ENCODE measurements around the gene CAPS. TPM values are rescaled to one million over a fixed set of nuclear protein-coding genes. Genes with fewer than 3 reads are reported as not detected.
"Not testable (repeated sequence)": the region's sequence is repeated elsewhere in the genome, so short reads cannot be mapped to it uniquely, and the experiment has no call there.

CAPS gene
- total RNA-seq, 1 experiment from 2014 or later, result 5.3 TPM

DNA sequence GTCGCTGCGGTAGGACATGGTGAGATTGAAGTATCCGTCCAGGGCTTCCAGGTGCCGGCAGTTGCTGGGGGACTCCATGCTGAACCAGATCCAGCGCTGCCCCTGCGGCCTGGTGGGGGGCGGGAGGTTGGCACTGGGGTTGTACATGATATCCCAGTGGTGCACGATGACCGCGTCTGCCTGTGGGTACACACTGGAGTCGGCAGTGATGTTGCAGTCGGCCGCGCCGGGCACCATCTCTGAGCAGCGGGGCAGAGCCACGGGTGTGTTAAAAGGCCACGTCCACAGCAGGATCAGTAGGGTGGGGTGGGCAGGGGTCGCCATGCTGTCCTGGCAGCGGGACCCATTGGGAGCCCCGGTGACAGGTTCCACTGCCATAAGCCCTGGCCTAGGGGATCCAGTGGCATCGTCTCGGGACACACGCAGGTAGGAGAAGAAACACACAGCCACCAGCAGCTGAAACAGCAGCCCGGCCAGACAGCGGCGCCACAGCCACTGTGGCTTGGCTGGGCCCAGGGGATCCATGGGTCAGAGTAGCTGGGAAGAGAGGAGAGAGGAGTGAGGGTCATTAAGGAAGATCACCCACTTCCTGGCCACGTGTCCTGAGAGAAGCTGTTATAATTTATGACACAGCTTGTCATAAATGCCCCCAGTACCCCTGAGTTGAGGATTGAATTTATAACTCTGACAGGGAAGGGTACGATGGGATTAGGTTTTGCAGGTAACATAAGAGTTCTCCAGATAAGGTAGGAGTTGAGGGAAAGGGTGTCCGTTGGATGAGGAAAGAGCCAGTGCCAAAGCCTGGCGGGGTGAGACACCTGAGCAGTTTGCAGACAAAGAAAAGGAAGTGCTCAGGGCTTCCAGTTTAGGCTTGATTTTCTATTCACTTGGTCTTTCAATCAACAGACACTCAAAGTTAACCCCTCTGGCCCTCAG is 46.6 kb upstream of the CAPS start (continued):
- TF ChIP-seq, protein P1, sequence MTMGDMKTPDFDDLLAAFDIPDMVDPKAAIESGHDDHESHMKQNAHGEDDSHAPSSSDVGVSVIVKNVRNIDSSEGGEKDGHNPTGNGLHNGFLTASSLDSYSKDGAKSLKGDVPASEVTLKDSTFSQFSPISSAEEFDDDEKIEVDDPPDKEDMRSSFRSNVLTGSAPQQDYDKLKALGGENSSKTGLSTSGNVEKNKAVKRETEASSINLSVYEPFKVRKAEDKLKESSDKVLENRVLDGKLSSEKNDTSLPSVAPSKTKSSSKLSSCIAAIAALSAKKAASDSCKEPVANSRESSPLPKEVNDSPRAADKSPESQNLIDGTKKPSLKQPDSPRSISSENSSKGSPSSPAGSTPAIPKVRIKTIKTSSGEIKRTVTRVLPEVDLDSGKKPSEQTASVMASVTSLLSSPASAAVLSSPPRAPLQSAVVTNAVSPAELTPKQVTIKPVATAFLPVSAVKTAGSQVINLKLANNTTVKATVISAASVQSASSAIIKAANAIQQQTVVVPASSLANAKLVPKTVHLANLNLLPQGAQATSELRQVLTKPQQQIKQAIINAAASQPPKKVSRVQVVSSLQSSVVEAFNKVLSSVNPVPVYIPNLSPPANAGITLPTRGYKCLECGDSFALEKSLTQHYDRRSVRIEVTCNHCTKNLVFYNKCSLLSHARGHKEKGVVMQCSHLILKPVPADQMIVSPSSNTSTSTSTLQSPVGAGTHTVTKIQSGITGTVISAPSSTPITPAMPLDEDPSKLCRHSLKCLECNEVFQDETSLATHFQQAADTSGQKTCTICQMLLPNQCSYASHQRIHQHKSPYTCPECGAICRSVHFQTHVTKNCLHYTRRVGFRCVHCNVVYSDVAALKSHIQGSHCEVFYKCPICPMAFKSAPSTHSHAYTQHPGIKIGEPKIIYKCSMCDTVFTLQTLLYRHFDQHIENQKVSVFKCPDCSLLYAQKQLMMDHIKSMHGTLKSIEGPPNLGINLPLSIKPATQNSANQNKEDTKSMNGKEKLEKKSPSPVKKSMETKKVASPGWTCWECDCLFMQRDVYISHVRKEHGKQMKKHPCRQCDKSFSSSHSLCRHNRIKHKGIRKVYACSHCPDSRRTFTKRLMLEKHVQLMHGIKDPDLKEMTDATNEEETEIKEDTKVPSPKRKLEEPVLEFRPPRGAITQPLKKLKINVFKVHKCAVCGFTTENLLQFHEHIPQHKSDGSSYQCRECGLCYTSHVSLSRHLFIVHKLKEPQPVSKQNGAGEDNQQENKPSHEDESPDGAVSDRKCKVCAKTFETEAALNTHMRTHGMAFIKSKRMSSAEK (CRISPR knock-in tag; IDR thresholded peaks at IDR 0.05; ENCODE audit: borderline replicate concordance), result no peak

DNA sequence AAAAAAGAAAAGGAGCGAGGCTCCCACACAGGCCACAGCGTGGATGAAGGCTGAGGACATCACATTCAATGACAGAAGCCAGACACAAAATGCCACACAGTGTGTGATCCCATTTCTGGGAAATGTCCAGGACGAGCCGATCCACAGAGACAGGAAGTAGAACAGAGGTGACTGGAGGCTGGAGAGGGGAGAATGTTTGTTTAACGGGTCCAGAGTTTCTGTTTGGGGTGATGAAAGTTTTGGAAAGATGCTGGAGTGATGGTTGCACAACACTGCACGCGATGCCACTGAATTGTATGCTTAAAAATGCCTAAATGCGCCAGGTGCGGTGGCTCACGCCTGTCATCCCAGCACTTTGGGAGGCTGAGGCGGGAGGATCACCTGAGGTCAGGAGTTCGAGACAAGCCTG is 43.1 kb upstream of the CAPS start:
- Mint-ChIP-seq H3K9me3 (no peaks in the 10 kb centered on the region), H3K4me3 (no peak overlapping the region), H3K4me1 (no peaks in the 10 kb centered on the region), H3K36me3 (no peaks in the 10 kb centered on the region), H3K27ac (no peak overlapping the region), H3K27me3 (ENCODE audit: low read depth) (peaks cover 2% of the 10 kb centered on the region; the same call in 1 of the 2 replicates)
- ChIA-PET POLR2A (no interaction called here), CTCF (no interaction called here)
- ATAC-seq, result no peak
- no peak for TF ChIP-seq FOXJ3 (CRISPR knock-in tag; IDR thresholded peaks at IDR 0.05; ENCODE audit: borderline replicate concordance)
- TF ChIP-seq GABPB1 (CRISPR knock-in tag; IDR thresholded peaks at IDR 0.05), result peak; percentile 99
- DNase-seq (ENCODE audit: low spot score), result no peak

DNA sequence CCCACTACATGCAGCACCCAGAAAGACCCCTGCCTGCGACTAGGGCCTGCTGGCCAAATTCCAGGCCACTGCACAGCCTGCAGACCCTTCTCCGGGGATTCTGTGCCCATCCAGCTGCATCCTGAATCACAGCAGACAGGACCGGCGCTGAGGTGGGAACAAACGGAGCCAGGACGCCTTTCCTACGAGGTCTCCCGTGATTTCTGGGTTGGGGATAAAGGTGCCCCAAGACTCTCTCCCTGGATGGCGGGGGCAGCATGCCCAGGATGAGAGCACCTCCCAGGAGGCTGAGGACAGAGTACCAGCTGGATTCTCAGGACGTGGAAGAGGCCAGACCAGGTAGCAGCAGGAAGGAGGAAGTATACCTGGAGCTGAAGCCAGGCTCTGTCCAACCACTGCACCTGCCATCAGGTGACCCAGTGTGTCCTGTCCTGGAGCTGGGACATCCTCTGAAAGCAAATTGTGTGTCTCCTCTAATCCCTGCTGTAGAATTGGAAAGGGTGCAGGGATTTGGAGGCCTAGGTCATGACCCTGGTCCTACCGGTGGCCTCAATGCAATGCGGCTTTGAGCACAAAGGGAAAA is 40.3 kb upstream of the CAPS start:
- CTCF ChIA-PET, result interaction anchor here (1.7 kb wide), 1 partner anchor 70 kb away, joined by 8 read pairs; no protein-coding TSS in a partner anchor
- H3K4me3 Mint-ChIP-seq, result no peak overlapping the region
- no peak for TF ChIP-seq MYBL2 (CRISPR knock-in tag; IDR thresholded peaks at IDR 0.05)
- TF ChIP-seq, protein P2, sequence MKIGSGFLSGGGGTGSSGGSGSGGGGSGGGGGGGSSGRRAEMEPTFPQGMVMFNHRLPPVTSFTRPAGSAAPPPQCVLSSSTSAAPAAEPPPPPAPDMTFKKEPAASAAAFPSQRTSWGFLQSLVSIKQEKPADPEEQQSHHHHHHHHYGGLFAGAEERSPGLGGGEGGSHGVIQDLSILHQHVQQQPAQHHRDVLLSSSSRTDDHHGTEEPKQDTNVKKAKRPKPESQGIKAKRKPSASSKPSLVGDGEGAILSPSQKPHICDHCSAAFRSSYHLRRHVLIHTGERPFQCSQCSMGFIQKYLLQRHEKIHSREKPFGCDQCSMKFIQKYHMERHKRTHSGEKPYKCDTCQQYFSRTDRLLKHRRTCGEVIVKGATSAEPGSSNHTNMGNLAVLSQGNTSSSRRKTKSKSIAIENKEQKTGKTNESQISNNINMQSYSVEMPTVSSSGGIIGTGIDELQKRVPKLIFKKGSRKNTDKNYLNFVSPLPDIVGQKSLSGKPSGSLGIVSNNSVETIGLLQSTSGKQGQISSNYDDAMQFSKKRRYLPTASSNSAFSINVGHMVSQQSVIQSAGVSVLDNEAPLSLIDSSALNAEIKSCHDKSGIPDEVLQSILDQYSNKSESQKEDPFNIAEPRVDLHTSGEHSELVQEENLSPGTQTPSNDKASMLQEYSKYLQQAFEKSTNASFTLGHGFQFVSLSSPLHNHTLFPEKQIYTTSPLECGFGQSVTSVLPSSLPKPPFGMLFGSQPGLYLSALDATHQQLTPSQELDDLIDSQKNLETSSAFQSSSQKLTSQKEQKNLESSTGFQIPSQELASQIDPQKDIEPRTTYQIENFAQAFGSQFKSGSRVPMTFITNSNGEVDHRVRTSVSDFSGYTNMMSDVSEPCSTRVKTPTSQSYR (CRISPR knock-in tag; IDR thresholded peaks at IDR 0.05), result no peak
- no peak for TF ChIP-seq JUN (CRISPR knock-in tag; IDR thresholded peaks at IDR 0.05)
- POLR2A ChIA-PET, result no interaction called here
- H3K27me3 Mint-ChIP-seq (ENCODE audit: low read depth), result no peaks in the 10 kb centered on the region; the same call in 1 of the 2 replicates
- H3K27ac Mint-ChIP-seq, result no peak overlapping the region
- no peaks in the 10 kb centered on the region for H3K4me1 Mint-ChIP-seq
- DNase-seq (ENCODE audit: low spot score) (no peak), ATAC-seq (no peak)
- no peaks in the 10 kb centered on the region for H3K9me3 Mint-ChIP-seq
- H3K36me3 Mint-ChIP-seq, result no peaks in the 10 kb centered on the region

DNA sequence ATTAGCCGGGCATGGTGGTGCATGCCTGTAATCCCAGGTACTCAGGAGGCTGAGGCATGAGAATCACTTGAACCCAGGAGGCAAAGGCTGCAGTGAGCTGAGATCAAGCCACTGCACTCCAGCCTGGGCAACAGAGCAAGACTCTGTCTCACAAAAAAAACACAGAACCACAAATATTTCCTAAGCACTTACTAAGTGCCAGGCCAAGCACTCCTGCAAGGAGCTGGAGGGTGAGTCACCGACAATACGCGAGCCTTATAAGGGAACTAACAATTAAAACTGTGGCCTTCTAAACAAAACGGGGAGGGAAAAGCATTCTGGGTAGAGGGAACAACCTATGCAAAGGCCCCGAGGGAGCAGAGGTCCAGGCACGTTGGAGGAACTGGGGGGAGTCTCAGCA is 39.6 kb upstream of the CAPS start:
- H3K27me3 Mint-ChIP-seq (ENCODE audit: low read depth), result not testable (repeated sequence)

DNA sequence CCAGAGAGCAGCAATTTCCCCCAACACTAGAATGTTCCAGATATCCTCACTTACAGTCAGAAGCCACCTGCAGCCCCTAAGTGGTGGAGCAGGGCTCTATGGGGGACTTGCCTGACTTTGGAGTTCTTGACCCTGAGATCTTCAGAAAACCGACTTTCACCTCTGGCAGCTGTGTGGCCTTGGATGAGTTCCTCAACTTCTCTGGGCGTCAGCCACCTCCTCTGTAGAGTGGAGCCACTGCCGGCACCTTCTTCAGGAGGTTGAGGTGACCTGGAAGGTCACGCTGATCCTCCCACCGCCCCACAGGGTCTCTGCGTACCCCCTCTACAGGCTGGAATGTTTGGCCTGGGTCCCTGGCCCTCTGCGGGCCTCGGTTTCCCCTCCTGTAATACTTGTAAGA is 36.6 kb upstream of the CAPS start:
- POLR2A ChIA-PET, result no interaction called here
- H3K27ac Mint-ChIP-seq, result no peak overlapping the region
- H3K9me3 Mint-ChIP-seq, result no peaks in the 10 kb centered on the region
- H3K4me3 Mint-ChIP-seq, result no peak overlapping the region
- peaks cover 1% of the 10 kb centered on the region for H3K27me3 Mint-ChIP-seq (ENCODE audit: low read depth)
- ATAC-seq (no peak), DNase-seq (ENCODE audit: low spot score) (no peak)
- H3K36me3 Mint-ChIP-seq, result no peaks in the 10 kb centered on the region
- CTCF ChIA-PET, result interaction anchor here (4.1 kb wide), 1 partner anchor 73 kb away, joined by 21 read pairs; no protein-coding TSS in a partner anchor
- peaks cover 9% of the 10 kb centered on the region for H3K4me1 Mint-ChIP-seq
- TF ChIP-seq KAT7 (CRISPR knock-in tag; IDR thresholded peaks at IDR 0.05; ENCODE audit: borderline replicate concordance) (no peak), IRF2 (CRISPR knock-in tag; IDR thresholded peaks at IDR 0.05; ENCODE audit: borderline replicate concordance, low read depth) (no peak), GTF2I (CRISPR knock-in tag; conservative IDR thresholded peaks at IDR 0.05) (no peak), JAZF1 (CRISPR knock-in tag; IDR thresholded peaks at IDR 0.05) (no peak), ELF4 (CRISPR knock-in tag; IDR thresholded peaks at IDR 0.05; ENCODE audit: low read depth) (no peak), ZNF232 (CRISPR knock-in tag; IDR thresholded peaks at IDR 0.05) (no peak)
- TF ChIP-seq, protein P3, sequence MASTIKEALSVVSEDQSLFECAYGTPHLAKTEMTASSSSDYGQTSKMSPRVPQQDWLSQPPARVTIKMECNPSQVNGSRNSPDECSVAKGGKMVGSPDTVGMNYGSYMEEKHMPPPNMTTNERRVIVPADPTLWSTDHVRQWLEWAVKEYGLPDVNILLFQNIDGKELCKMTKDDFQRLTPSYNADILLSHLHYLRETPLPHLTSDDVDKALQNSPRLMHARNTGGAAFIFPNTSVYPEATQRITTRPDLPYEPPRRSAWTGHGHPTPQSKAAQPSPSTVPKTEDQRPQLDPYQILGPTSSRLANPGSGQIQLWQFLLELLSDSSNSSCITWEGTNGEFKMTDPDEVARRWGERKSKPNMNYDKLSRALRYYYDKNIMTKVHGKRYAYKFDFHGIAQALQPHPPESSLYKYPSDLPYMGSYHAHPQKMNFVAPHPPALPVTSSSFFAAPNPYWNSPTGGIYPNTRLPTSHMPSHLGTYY (CRISPR knock-in tag; IDR thresholded peaks at IDR 0.05), result no peak
- TF ChIP-seq, protein P4, sequence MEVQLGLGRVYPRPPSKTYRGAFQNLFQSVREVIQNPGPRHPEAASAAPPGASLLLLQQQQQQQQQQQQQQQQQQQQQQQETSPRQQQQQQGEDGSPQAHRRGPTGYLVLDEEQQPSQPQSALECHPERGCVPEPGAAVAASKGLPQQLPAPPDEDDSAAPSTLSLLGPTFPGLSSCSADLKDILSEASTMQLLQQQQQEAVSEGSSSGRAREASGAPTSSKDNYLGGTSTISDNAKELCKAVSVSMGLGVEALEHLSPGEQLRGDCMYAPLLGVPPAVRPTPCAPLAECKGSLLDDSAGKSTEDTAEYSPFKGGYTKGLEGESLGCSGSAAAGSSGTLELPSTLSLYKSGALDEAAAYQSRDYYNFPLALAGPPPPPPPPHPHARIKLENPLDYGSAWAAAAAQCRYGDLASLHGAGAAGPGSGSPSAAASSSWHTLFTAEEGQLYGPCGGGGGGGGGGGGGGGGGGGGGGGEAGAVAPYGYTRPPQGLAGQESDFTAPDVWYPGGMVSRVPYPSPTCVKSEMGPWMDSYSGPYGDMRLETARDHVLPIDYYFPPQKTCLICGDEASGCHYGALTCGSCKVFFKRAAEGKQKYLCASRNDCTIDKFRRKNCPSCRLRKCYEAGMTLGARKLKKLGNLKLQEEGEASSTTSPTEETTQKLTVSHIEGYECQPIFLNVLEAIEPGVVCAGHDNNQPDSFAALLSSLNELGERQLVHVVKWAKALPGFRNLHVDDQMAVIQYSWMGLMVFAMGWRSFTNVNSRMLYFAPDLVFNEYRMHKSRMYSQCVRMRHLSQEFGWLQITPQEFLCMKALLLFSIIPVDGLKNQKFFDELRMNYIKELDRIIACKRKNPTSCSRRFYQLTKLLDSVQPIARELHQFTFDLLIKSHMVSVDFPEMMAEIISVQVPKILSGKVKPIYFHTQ (CRISPR knock-in tag; IDR thresholded peaks at IDR 0.05), result no peak

More for the DNA sequence above, 39.6 kb upstream of the CAPS start:
- DNase-seq (ENCODE audit: low spot score); H3K27ac Mint-ChIP-seq; POLR2A ChIA-PET; H3K9me3 Mint-ChIP-seq; H3K4me1 Mint-ChIP-seq; H3K36me3 Mint-ChIP-seq; H3K4me3 Mint-ChIP-seq; ATAC-seq: not testable (repeated sequence)
- CTCF ChIA-PET, result interaction anchor here (0.7 to 1.7 kb wide), 2 partner anchors 15 to 70 kb away, joined by 3 to 8 read pairs; no protein-coding TSS in a partner anchor
